NCI-H524 treated with DMSO at 0.1 percent for 48 hours (cell line): ENCODE results near the gene ARID1A.

ENCODE experiments used
- DNase-seq: peaks from one replicate; lab custom pipeline; 2025; lab: John Stamatoyannopoulos, UW

ARID1A gene

DNA sequence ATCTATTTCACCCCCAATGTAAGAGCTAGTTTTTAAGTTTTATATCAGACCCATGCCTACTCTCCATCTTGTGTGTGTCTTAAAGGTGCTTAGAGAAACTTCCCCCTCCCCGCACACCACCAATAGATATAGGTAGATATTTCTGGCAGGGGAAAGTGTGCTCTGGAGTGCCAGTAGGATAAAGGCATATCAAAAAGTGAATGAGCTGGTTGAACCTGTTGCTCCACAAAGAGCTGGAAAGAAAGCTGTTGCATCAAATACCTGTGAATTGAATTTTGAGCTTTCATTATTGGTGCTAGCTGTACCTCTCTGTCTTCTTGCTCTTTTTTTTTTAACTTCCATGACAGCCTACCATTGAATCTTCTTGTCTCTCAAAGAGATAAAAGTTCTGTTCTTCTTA, 32.8 kb downstream of the ARID1A start:
- DNase-seq = no peak

- DNase-seq = no peak
Measured at GRCh38 chr1:26729633-26730032, 33.8 kb downstream of the ARID1A start.

GRCh38 chr1:26730695-26731094, 34.9 kb downstream of the ARID1A start:
- no peak for DNase-seq

DNA sequence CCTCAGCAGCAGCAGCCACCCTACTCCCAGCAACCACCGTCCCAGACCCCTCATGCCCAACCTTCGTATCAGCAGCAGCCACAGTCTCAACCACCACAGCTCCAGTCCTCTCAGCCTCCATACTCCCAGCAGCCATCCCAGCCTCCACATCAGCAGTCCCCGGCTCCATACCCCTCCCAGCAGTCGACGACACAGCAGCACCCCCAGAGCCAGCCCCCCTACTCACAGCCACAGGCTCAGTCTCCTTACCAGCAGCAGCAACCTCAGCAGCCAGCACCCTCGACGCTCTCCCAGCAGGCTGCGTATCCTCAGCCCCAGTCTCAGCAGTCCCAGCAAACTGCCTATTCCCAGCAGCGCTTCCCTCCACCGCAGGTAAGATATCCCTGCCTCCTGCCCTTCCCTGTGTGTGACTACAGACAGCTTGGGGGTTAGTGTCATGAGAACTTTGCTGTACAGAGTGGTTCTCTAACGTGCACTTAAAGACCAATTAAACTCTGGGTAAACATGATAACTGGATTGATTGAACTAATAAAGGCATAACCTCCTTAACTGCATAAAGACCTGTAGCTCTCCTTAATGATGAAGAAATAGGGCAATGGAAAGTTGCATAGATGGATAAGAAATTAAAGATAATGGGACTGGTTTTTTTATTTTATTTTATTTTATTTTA, 35.6 kb downstream of the ARID1A start:
- DNase-seq = no peak

GRCh38 chr1:26733392-26733791, 37.6 kb downstream of the ARID1A start:
- no peak for DNase-seq

DNA sequence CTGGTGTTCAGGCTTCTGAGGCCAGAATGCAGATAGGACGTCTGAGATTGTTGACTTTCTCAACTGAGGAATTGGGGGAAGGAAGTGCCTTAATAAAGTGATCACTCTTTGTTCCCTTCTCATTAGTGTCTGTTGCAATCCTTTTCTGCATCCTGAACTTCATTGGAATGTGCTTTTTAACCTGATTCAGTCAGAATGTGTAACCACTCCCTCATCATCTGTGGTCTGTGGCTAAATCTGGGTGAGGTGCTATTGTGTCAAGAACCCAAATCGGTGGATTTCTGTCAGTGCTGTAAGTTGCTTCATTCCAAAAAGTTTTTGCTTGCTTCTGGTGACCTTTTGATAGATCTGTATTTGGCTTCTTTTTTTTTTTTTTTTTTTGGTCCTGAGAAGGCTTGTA, 38.2 kb downstream of the ARID1A start:
- DNase-seq = no peak

DNA sequence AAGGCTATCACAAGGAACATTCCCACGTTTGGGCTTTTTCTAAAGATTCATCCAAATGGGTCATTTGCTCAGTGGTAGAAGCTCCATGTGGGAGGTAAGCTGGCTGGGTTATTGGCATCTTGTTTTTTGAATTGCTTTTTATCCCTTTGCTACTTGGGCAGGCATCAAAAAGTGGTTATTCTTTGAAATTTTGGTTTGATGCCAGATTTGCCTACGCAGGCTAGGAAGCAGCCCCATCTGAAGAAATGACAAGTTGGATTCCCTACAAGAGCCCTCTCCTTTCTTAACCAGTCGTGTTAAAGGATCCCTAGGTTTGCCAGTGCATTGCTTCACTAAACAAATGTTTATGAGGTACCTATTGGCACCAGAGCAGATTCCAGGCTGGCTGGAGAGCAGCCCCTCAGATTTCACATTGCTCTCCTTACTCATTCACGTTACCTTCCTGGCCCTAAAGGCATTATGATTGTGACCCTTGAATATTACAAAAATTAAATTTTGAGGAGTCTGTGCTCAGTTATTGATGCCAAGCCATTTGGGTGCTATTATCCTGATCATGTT, 38.8 kb downstream of the ARID1A start:
- DNase-seq = no peak

DNA sequence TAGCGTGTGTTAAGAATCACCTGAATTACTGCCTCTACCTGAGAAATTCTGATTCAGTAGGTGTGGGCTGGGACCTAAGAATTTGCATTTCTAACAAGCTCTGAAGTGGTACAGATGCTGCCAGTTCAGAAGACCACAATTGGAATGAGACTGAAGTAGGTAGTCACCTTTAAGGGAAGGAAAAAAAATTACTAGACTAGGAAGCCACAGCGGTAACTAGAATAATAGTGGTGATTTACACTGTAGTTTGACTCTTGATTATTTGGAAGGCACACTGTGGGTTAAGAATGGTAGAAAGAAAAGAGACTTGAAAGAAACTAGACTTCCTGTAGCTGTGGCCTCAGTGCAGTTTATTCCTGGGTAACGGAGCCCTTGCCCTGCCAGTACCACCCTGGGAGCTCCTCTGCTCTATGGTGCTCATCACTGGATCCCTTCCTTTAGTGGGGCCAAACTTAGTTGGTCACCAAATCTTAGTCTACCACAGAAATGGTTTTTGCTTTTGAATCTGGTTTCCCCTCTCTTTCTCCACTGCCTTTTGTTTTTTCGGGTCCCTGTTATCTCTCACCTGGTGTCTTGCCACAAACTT, 43.6 kb downstream of the ARID1A start:
- DNase-seq = no peak

DNA sequence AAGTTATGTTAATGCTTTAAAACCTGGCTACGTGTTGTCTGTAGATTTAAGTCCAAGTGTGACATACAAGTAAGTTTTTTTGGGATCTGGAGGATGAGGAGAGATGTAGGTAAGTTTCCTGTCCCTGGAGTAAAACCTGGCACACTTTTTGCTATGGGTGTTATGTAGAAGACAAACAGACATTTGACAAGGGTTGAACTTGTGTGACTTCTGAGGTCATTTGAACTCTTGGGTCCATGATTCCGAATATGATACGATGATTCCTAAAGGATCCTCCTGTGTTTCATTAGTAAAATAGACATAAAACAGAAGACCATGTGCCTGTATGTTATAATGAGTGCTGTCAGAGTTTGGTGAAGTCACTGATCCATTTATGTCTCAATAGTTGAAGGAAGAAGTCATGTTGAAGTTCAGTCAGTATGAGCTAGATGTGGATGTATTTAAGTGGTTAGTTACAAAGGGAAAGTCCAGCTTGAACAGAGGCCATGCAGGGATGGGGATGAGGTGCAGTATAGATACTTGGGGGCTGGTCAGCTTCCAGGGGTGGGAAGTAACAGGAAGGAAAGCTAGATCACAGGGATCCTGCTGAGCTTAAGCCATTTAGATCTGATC, 44.3 kb downstream of the ARID1A start:
- DNase-seq = no peak

- no peak for DNase-seq
Measured at GRCh38 chr1:26740952-26741351, 45.1 kb downstream of the ARID1A start.

GRCh38 chr1:26743426-26744059, 47.7 kb downstream of the ARID1A start:
- no peak for DNase-seq

GRCh38 chr1:26744075-26744959, 48.5 kb downstream of the ARID1A start:
- DNase-seq = no peak

DNA sequence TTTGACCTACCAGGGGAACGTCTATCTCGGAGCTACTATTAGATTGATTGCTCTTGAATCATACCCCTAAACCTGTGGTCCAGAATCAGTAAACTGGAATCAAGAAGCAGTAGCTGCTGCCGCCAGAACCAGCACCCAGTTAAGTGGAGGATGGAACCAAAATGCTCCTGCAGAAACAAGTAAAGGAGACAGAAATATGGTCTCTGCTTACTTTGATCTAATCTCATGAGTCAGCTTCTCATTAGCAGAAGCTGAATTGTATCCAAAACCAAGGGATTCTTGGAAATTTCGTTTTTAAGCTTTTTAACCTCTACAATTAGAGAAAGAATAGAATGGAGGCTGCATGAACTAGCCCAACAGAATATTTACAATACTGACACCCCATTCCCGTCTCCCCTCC, 49.4 kb downstream of the ARID1A start:
- no peak for DNase-seq

GRCh38 chr1:26747048-26747447, 51.2 kb downstream of the ARID1A start:
- DNase-seq = peak; percentile 5

- no peak for DNase-seq
Measured at GRCh38 chr1:26748351-26748750, 52.5 kb downstream of the ARID1A start.

GRCh38 chr1:26749458-26749857, 53.6 kb downstream of the ARID1A start:
- no peak for DNase-seq

DNA sequence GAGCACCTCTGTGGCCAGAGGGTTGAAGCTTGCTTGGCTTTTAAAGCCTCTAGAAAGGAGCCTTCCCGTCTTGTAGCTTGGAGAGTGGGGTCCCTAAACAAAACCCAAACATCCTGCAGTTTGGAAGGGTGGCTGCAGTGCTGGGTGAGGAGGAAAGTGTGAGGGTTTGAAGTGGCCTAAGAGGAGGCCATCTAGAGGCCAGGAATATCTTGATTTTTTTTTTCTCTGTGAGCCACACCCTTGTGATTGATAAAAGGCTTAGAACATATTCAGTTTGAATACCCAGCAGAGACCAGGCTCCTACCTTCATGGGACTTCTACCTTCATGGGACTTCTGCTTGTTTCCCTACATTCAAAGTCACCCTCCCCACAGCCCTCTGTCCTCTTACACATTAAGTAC, 54.6 kb downstream of the ARID1A start:
- DNase-seq = no peak

GRCh38 chr1:26752519-26752918, 56.7 kb downstream of the ARID1A start:
- no peak for DNase-seq

GRCh38 chr1:26754086-26754874, 58.5 kb downstream of the ARID1A start:
- no peak for DNase-seq

DNA sequence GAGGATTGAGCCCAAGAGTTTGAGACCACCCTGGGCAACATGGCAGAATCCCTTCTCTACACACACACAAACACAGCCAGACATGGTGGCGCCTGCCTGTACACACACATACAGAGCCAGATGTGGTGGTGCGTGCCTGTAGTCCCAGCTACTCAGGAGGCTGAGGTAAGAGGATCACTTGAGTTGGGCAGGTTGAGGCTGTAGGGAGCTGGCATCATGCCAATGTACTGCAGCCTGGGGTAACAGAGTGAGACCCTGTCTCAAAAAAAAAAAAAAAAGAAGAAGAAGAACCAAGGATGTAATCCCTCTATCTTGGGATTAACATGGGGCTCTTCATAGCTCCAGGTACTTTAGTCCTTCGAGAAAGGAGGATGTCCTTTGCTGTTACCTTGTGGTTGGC, 62.5 kb downstream of the ARID1A start:
- no peak for DNase-seq

- no peak for DNase-seq
Measured at GRCh38 chr1:26759531-26759930, 63.7 kb downstream of the ARID1A start.
